NCI-H2227 (cell line): ENCODE results near the gene NSMCE4A.
"Not testable (repeated sequence)": the region's sequence is repeated elsewhere in the genome, so short reads cannot be mapped to it uniquely, and the experiment has no call there.

Source experiments
- DNase-seq: peaks from one replicate; lab custom pipeline; 2025; ENCODE audit not compliant: unreplicated experiment; lab: John Stamatoyannopoulos, UW

The NSMCE4A gene

GRCh38 chr10:121936295-121936694 lies 38.7 kb downstream of the NSMCE4A start:
- no peak for DNase-seq

- DNase-seq, result no peak
Measured at GRCh38 chr10:121935702-121936101, 39.3 kb downstream of the NSMCE4A start.

GRCh38 chr10:121930268-121931085 lies 44.5 kb downstream of the NSMCE4A start:
- DNase-seq, result not testable (repeated sequence)

GRCh38 chr10:121929585-121930267 lies 45.3 kb downstream of the NSMCE4A start:
- not testable (repeated sequence) for DNase-seq

GRCh38 chr10:121928528-121928884 lies 46.5 kb downstream of the NSMCE4A start:
- DNase-seq, result no peak

- DNase-seq, result peak; percentile 92
Measured at GRCh38 chr10:121927841-121928527, 47.0 kb downstream of the NSMCE4A start, which contains the start of gene ATE1. TSS of gene ATE1 (minus strand) at chr10:121928031. CDS start at chr10:121927949, 82 bp downstream.

- peak; percentile 53 for DNase-seq
Measured at GRCh38 chr10:121927318-121927840, 47.6 kb downstream of the NSMCE4A start.

GRCh38 chr10:121926671-121927317 lies 48.2 kb downstream of the NSMCE4A start:
- no peak for DNase-seq

GRCh38 chr10:121926157-121926556 lies 48.9 kb downstream of the NSMCE4A start:
- no peak for DNase-seq

- DNase-seq, result no peak
Measured at GRCh38 chr10:121921238-121921931, 53.6 kb downstream of the NSMCE4A start.

GRCh38 chr10:121919666-121920065 lies 55.4 kb downstream of the NSMCE4A start:
- no peak for DNase-seq

- DNase-seq, result not testable (repeated sequence)
Measured at GRCh38 chr10:121918800-121919199, 56.2 kb downstream of the NSMCE4A start.

- DNase-seq, result no peak
Measured at GRCh38 chr10:121914661-121915060, 60.4 kb downstream of the NSMCE4A start.

GRCh38 chr10:121911421-121911697 lies 63.7 kb downstream of the NSMCE4A start:
- DNase-seq, result no peak

GRCh38 chr10:121910673-121911420 lies 64.2 kb downstream of the NSMCE4A start:
- DNase-seq, result no peak
